Measurements from ENCODE around the gene MRPS23. TPM values are rescaled to one million over a fixed set of nuclear protein-coding genes. Genes with fewer than 3 reads are reported as not detected.

Gene MRPS23
- total and polyA plus RNA-seq, 2 of the 13 experiments (the other 11 are each of a cell fraction or from before 2014, with no cell fraction given): 63.2 to 181 TPM

DNA sequence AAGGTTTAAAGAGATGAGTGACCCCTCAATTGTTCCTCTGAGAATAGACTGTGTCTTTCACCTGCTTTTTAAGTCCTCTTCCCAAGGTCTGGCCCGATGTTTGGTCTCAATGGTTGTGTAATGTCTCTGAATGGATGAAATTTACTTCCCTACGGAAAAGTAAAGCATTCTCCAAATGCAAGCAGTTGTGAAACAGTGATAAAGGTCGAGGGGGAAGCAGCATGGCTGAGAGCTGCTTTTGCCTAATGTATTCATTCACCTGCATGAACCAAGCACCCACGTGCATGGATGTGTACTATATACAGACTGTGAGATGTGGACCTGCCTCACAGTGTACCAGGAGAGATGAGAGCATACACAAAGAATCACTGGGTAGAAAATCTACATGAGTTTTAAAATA, 11.4 kb downstream of the MRPS23 start (continued):
- TF ChIP-seq, protein P1, sequence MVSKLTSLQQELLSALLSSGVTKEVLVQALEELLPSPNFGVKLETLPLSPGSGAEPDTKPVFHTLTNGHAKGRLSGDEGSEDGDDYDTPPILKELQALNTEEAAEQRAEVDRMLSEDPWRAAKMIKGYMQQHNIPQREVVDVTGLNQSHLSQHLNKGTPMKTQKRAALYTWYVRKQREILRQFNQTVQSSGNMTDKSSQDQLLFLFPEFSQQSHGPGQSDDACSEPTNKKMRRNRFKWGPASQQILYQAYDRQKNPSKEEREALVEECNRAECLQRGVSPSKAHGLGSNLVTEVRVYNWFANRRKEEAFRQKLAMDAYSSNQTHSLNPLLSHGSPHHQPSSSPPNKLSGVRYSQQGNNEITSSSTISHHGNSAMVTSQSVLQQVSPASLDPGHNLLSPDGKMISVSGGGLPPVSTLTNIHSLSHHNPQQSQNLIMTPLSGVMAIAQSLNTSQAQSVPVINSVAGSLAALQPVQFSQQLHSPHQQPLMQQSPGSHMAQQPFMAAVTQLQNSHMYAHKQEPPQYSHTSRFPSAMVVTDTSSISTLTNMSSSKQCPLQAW (CRISPR knock-in tag; IDR thresholded peaks at IDR 0.05): peak; percentile 92
- TF ChIP-seq MAZ (IDR thresholded peaks at IDR 0.05; ENCODE audit: borderline replicate concordance, low read depth, low read length) (no peak), MAZ (CRISPR knock-in tag; IDR thresholded peaks at IDR 0.05; ENCODE audit: low read depth) (peak; percentile 48; the same call in 1 of the 2 replicates), MIER3 (CRISPR knock-in tag; IDR thresholded peaks at IDR 0.05; ENCODE audit: borderline replicate concordance) (peak; percentile 90; the same call in 1 of the 2 replicates), POLR2AphosphoS5 (IDR thresholded peaks at IDR 0.05; ENCODE audit: low read depth, low read length) (no peak), PCBP1 (IDR thresholded peaks at IDR 0.05; ENCODE audit: borderline replicate concordance, low read depth, low read length) (no peak), JUN (CRISPR knock-in tag; IDR thresholded peaks at IDR 0.05) (no peak), ZNF616 (CRISPR knock-in tag; IDR thresholded peaks at IDR 0.05; ENCODE audit: low read depth) (no peak), ZFP36L1 (CRISPR knock-in tag; IDR thresholded peaks at IDR 0.05) (no peak), ZNF546 (CRISPR knock-in tag; conservative IDR thresholded peaks at IDR 0.05) (no peak), TOE1 (CRISPR knock-in tag; IDR thresholded peaks at IDR 0.05) (no peak), ZNF460 (CRISPR knock-in tag; IDR thresholded peaks at IDR 0.05; ENCODE audit: borderline replicate concordance) (no peak; the same call in 1 of the 2 replicates), NR2F6 (IDR thresholded peaks at IDR 0.05) (peak; percentile 86), NR2F6 (CRISPR knock-in tag; IDR thresholded peaks at IDR 0.05) (peak; percentile 92), ZNF605 (CRISPR knock-in tag; IDR thresholded peaks at IDR 0.05) (0 out of 2 replicates have a peak, but pooled peaks have one; percentile 37), ZFX (CRISPR knock-in tag; IDR thresholded peaks at IDR 0.05; ENCODE audit: low read depth) (peak; percentile 42; the same call in 1 of the 2 replicates), ZNF792 (CRISPR knock-in tag; IDR thresholded peaks at IDR 0.05) (no peak), ZBTB1 (CRISPR knock-in tag; IDR thresholded peaks at IDR 0.05; ENCODE audit: borderline replicate concordance) (no peak), ZNF747 (CRISPR knock-in tag; IDR thresholded peaks at IDR 0.05; ENCODE audit: borderline replicate concordance) (peak; percentile 87; the same call in 1 of the 2 replicates), ZKSCAN1 (IDR thresholded peaks at IDR 0.05; ENCODE audit: low read length) (no peak), THAP11 (CRISPR knock-in tag; IDR thresholded peaks at IDR 0.05) (peak; percentile 78)
- TF ChIP-seq, protein P2, sequence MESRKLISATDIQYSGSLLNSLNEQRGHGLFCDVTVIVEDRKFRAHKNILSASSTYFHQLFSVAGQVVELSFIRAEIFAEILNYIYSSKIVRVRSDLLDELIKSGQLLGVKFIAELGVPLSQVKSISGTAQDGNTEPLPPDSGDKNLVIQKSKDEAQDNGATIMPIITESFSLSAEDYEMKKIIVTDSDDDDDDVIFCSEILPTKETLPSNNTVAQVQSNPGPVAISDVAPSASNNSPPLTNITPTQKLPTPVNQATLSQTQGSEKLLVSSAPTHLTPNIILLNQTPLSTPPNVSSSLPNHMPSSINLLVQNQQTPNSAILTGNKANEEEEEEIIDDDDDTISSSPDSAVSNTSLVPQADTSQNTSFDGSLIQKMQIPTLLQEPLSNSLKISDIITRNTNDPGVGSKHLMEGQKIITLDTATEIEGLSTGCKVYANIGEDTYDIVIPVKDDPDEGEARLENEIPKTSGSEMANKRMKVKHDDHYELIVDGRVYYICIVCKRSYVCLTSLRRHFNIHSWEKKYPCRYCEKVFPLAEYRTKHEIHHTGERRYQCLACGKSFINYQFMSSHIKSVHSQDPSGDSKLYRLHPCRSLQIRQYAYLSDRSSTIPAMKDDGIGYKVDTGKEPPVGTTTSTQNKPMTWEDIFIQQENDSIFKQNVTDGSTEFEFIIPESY (CRISPR knock-in tag; IDR thresholded peaks at IDR 0.05): peak; percentile 32; the same call in 1 of the 2 replicates
- TF ChIP-seq, protein P3, sequence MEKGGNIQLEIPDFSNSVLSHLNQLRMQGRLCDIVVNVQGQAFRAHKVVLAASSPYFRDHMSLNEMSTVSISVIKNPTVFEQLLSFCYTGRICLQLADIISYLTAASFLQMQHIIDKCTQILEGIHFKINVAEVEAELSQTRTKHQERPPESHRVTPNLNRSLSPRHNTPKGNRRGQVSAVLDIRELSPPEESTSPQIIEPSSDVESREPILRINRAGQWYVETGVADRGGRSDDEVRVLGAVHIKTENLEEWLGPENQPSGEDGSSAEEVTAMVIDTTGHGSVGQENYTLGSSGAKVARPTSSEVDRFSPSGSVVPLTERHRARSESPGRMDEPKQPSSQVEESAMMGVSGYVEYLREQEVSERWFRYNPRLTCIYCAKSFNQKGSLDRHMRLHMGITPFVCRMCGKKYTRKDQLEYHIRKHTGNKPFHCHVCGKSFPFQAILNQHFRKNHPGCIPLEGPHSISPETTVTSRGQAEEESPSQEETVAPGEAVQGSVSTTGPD (CRISPR knock-in tag; IDR thresholded peaks at IDR 0.05): no peak
- TF ChIP-seq, protein P4, sequence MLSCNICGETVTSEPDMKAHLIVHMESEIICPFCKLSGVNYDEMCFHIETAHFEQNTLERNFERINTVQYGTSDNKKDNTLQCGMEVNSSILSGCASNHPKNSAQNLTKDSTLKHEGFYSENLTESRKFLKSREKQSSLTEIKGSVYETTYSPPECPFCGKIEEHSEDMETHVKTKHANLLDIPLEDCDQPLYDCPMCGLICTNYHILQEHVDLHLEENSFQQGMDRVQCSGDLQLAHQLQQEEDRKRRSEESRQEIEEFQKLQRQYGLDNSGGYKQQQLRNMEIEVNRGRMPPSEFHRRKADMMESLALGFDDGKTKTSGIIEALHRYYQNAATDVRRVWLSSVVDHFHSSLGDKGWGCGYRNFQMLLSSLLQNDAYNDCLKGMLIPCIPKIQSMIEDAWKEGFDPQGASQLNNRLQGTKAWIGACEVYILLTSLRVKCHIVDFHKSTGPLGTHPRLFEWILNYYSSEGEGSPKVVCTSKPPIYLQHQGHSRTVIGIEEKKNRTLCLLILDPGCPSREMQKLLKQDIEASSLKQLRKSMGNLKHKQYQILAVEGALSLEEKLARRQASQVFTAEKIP (CRISPR knock-in tag; IDR thresholded peaks at IDR 0.05; ENCODE audit: borderline replicate concordance): no peak
- TF ChIP-seq, protein P5, sequence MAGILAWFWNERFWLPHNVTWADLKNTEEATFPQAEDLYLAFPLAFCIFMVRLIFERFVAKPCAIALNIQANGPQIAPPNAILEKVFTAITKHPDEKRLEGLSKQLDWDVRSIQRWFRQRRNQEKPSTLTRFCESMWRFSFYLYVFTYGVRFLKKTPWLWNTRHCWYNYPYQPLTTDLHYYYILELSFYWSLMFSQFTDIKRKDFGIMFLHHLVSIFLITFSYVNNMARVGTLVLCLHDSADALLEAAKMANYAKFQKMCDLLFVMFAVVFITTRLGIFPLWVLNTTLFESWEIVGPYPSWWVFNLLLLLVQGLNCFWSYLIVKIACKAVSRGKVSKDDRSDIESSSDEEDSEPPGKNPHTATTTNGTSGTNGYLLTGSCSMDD (CRISPR knock-in tag; IDR thresholded peaks at IDR 0.05): no peak

Measured in HepG2 (cell line).